Stomach smooth muscle (tissue), 2 donors: ENCODE results near the gene WFDC12.

ENCODE experiments used
- H3K27ac ChIP-seq: one replicate; pipeline ENCODE4 v1.7.0; 2013; ENCODE audit warnings: mild to moderate bottlenecking, low read length, inconsistent platforms
- H3K27me3 ChIP-seq, 2 donors: one replicate each; pipeline ENCODE4 v1.7.0; 2013; ENCODE audit warnings: low read length in 2 of 2; ENCODE audit not compliant: insufficient read depth in 2 of 2, control insufficient read depth in 1 of 2
- H3K36me3 ChIP-seq, 2 donors: one replicate each; pipeline ENCODE4 v1.7.0; 2013; ENCODE audit warnings: low read length in 2 of 2; ENCODE audit not compliant: control insufficient read depth in 2 of 2, insufficient read depth in 2 of 2
- H3K4me1 ChIP-seq: one replicate; pipeline ENCODE4 v1.7.0; 2013; ENCODE audit warnings: low read length; ENCODE audit not compliant: control insufficient read depth, insufficient read depth
- H3K4me3 ChIP-seq, 2 donors: one replicate each; pipeline ENCODE4 v1.7.0; 2013; ENCODE audit warnings: low read length in 2 of 2
- H3K9ac ChIP-seq, 2 donors: one replicate each; pipeline ENCODE4 v1.7.0; 2013; ENCODE audit warnings: low read length in 2 of 2, mild to moderate bottlenecking in 1 of 2
- H3K9me3 ChIP-seq, 2 donors: one replicate each; pipeline ENCODE4 v1.7.0; 2013; ENCODE audit warnings: low read length in 2 of 2; ENCODE audit not compliant: control insufficient read depth in 2 of 2
- donor health status: healthy.
- donor health status: Pancreatic carcinoma.

WFDC12 gene

GRCh38 chr20:45077559-45077958, 46.7 kb downstream of the WFDC12 start:
- no peak overlapping the region for H3K9ac ChIP-seq
- H3K4me3 ChIP-seq = no peak overlapping the region
- no peak overlapping the region for H3K27ac ChIP-seq
- no peaks in the 10 kb centered on the region for H3K27me3 ChIP-seq
- no peaks in the 10 kb centered on the region for H3K4me1 ChIP-seq
- peaks cover 27 to 33% of the 10 kb centered on the region in 2 donors for H3K36me3 ChIP-seq
- no peaks in the 10 kb centered on the region for H3K9me3 ChIP-seq
